Mononuclear cell (primary cell): ENCODE results near the gene CAMSAP1. TPM values are rescaled to one million over a fixed set of nuclear protein-coding genes. Genes with fewer than 3 reads are reported as not detected.
"Not testable (repeated sequence)": the region's sequence is repeated elsewhere in the genome, so short reads cannot be mapped to it uniquely, and the experiment has no call there.

Experiments used
- H3K27me3 ChIP-seq: 2 replicates; pipeline ENCODE4 v1.6.0; 2011; ENCODE audit warnings: low read length, control low read depth; ENCODE audit not compliant: insufficient read depth
- H3K4me1 ChIP-seq: 2 replicates; pipeline ENCODE4 v1.5.1; 2011; ENCODE audit warnings: mild to moderate bottlenecking, low read length, control low read depth; ENCODE audit not compliant: insufficient read depth
- H3K4me3 ChIP-seq: 2 replicates; pipeline ENCODE4 v1.5.1; 2011; ENCODE audit warnings: mild to moderate bottlenecking, low read length, moderate library complexity
- H3K9me3 ChIP-seq: 2 replicates; pipeline ENCODE4 v1.5.1; 2011; ENCODE audit warnings: low read depth, mild to moderate bottlenecking, control low read depth, low read length
- total RNA-seq: library from RNA; depleted of rRNA; stranded (reverse); fragments of >200 nt; gene quantifications from one replicate; pipeline ENCODE4 v1.2.3, GENCODE V29; 2012

Gene CAMSAP1, protein sequence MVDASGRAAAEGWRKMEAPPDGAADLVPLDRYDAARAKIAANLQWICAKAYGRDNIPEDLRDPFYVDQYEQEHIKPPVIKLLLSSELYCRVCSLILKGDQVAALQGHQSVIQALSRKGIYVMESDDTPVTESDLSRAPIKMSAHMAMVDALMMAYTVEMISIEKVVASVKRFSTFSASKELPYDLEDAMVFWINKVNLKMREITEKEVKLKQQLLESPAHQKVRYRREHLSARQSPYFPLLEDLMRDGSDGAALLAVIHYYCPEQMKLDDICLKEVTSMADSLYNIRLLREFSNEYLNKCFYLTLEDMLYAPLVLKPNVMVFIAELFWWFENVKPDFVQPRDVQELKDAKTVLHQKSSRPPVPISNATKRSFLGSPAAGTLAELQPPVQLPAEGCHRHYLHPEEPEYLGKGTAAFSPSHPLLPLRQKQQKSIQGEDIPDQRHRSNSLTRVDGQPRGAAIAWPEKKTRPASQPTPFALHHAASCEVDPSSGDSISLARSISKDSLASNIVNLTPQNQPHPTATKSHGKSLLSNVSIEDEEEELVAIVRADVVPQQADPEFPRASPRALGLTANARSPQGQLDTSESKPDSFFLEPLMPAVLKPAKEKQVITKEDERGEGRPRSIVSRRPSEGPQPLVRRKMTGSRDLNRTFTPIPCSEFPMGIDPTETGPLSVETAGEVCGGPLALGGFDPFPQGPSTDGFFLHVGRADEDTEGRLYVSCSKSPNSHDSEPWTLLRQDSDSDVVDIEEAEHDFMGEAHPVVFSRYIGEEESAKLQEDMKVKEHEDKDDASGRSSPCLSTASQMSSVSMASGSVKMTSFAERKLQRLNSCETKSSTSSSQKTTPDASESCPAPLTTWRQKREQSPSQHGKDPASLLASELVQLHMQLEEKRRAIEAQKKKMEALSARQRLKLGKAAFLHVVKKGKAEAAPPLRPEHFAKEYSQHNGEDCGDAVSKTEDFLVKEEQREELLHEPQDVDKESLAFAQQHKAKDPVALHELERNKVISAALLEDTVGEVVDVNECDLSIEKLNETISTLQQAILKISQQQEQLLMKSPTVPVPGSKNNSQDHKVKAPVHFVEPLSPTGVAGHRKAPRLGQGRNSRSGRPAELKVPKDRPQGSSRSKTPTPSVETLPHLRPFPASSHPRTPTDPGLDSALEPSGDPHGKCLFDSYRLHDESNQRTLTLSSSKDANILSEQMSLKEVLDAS (N-terminal part only)
- total RNA-seq = 17.2 TPM

- Histone ChIP-seq H3K4me1 (peaks cover 43% of the 10 kb centered on the region), H3K9me3 (no peaks in the 10 kb centered on the region), H3K4me3 (peak within 1 kb of the TSS; percentile 66)
Measured at GRCh38 chr9:135907431-135908092, at the start of gene CAMSAP1. TSS of gene CAMSAP1 (minus strand) at chr9:135907546. CDS start at chr9:135907159, 387 bp downstream.

DNA sequence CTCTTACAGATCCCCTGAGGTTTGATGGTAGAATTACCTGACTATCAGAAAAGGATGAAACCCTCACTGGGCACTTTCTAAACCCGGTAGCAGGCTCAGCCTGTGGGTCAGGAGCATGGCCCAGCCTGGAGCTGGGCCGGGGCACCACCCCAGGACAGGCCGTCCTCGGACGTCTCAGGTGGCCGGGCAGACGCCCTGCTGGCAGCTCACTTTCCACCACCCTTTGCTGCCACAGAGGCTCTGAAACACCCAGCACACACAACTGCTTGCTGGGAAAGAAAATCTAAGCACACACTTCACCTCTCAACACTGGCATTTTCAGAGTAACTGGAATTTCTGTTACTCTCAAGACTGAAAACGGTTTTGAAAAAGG is 49.4 kb upstream of the CAMSAP1 start:
- Histone ChIP-seq H3K27me3 (no peaks in the 10 kb centered on the region), H3K4me1 (peaks cover 31% of the 10 kb centered on the region), H3K9me3 (no peaks in the 10 kb centered on the region), H3K4me3 (no peak overlapping the region)

More at GRCh38 chr9:135907431-135908092, at the start of gene CAMSAP1:
- no peaks in the 10 kb centered on the region for H3K27me3 ChIP-seq

DNA sequence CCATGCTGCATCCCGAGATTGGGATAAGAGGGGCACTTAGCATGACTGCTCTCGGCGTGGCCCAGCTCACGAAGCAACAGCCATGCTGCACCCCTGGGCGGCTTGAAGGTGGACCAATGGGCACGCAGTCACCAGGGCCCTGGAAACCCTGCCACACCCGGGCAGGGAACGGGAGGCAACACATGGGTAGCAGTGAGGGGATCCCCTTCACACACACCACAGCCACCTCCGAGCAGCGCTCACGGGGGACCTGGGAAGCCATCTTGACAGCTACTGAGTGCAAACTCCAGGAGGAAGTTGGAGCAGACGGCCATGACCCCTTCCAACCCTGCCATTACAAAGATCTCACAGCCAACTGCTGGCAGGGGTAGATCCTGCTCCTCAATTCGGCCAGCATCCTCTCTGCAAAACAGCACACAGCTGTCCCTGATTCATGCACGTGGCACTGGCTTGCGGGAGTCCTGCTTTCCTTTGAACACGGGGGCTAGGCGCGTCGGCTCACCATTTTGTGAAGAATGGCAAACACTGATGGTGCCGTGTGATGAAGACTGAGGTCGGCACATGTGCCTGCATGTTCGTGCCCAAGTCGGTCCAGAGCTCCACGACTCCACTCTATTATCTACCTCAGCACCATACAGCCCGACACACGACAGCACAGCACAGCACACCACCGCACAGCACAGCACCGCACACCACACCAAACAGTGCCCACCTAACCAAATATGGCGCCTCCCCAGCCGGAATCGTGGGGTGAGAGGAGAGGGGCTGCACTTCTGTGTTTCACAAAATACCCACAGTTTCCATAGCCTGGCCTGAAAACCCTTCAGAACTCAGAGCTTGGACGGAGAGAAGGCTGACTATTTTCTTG is 48.8 kb upstream of the CAMSAP1 start:
- Histone ChIP-seq H3K4me3 (no peak overlapping the region), H3K9me3 (no peaks in the 10 kb centered on the region)

DNA sequence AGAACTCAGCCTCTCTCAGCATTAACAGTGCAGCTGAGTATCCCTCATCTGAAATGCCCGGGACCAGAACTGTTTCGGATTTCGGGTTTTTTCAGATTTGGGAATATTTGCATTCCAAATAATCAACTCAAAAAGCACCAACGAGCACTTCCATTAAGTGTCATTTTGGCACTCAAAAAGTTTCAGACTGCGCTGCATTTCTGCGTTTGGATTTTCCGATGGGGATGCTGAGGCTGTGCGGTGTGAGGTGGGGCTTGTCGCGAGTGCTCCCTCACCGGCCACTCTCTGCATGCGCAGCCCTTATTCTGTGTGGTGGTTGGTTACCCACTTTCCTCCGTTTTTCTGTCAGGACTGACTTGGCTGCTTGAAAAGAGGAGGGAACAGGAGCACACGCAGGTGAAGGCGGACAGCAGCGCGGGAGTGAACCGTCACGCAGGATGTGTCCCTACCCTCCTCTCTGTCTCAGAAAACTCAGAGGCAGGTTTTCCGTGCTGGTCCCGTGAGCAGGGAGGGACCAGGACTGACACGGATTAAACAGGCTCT is 45.4 kb upstream of the CAMSAP1 start:
- Histone ChIP-seq H3K27me3 (no peaks in the 10 kb centered on the region), H3K4me1 (no peaks in the 10 kb centered on the region), H3K4me3 (no peak overlapping the region), H3K9me3 (no peaks in the 10 kb centered on the region)

More for the DNA sequence above, 48.8 kb upstream of the CAMSAP1 start:
- H3K27me3 ChIP-seq = no peaks in the 10 kb centered on the region
- H3K4me1 ChIP-seq = peaks cover 26% of the 10 kb centered on the region

- no peaks in the 10 kb centered on the region for H3K27me3 ChIP-seq
- H3K4me1 ChIP-seq = no peaks in the 10 kb centered on the region
- no peak overlapping the region for H3K4me3 ChIP-seq
- no peaks in the 10 kb centered on the region for H3K9me3 ChIP-seq
Measured at GRCh38 chr9:135951889-135952663, 44.7 kb upstream of the CAMSAP1 start.

GRCh38 chr9:135951310-135951709 is 44.0 kb upstream of the CAMSAP1 start:
- H3K9me3 ChIP-seq = not testable (repeated sequence)

DNA sequence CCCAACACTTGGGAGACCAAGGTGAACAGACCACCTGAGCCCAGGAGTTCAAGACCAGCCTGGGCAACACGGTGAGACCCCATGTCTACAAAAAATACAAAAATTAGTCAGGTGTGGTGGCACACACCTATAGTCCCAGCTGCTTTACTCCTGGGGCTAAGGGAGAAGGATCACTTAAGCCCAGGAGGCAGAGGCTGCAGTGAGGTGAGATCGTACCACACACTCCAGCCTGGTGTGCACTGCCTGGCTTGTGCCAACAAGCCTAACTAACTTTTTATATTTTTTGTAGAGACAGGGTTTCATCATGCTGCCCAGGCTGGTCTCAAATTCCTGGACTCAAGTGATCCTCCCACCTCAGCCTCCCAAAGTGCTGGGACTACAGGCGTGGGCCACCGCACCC is 43.5 kb upstream of the CAMSAP1 start:
- H3K4me3 ChIP-seq, H3K27me3 ChIP-seq, H3K9me3 ChIP-seq, H3K4me1 ChIP-seq: not testable (repeated sequence)

More at GRCh38 chr9:135951310-135951709, 44.0 kb upstream of the CAMSAP1 start:
- not testable (repeated sequence) for H3K4me3 ChIP-seq, H3K4me1 ChIP-seq, H3K27me3 ChIP-seq

DNA sequence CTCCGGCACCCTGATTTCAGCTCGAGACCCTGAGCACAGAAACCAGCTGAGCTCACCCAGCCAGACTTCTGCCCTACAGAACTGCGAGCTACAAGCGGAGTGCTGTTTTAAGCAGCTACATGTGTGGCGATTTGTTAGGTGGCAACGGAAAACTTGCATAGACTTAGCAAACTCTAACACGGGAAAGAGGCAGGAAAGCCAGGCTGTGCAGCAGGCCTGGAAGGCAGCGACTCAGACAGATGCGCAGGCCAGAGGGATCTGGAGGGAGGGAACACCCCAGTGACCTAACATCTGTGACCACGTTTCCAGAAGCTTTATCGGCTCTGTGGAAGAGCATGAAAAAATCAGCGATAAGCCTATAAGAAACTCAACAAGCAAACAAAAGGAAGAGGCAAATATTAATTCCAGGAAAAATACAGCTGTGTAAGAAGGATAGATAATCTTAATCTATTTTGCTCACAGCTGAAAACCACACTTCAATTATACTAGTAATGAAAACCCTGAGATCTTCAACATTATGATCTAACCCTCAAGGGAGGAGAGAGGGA is 42.9 kb upstream of the CAMSAP1 start:
- Histone ChIP-seq H3K4me1 (no peaks in the 10 kb centered on the region), H3K9me3 (no peaks in the 10 kb centered on the region), H3K27me3 (no peaks in the 10 kb centered on the region)

GRCh38 chr9:135949501-135950134 is 42.3 kb upstream of the CAMSAP1 start:
- H3K9me3 ChIP-seq = no peaks in the 10 kb centered on the region
- no peaks in the 10 kb centered on the region for H3K27me3 ChIP-seq
- no peak overlapping the region for H3K4me3 ChIP-seq
- H3K4me1 ChIP-seq = no peaks in the 10 kb centered on the region

More for the DNA sequence above, 42.9 kb upstream of the CAMSAP1 start:
- no peak overlapping the region for H3K4me3 ChIP-seq

GRCh38 chr9:135948968-135949367 is 41.6 kb upstream of the CAMSAP1 start:
- Histone ChIP-seq H3K4me1 (no peaks in the 10 kb centered on the region), H3K9me3 (no peaks in the 10 kb centered on the region), H3K4me3 (no peak overlapping the region), H3K27me3 (no peaks in the 10 kb centered on the region)

DNA sequence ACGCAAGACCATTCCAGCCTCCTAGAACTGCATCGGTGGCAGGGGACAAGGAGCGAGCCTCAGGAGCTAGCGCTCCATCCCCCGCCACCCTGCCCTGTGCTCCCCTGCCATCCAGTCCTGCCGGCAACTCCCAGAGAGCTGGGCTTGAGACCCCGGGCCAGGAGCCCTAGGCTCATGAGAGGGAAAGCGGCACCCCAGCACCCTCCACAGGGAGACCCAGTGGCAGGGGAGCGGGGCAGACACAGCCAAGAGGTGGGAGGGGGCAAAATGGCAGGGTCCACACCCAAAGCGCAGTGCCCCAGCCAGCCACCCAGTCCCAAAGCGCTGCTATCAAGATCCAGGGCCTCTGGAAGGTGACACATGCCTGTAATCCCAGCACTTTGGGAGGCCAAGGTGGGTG is 41.1 kb upstream of the CAMSAP1 start:
- H3K27me3 ChIP-seq = no peaks in the 10 kb centered on the region
- H3K4me3 ChIP-seq = no peak overlapping the region
- no peaks in the 10 kb centered on the region for H3K9me3 ChIP-seq
- H3K4me1 ChIP-seq = no peaks in the 10 kb centered on the region

- Histone ChIP-seq H3K4me1 (no peaks in the 10 kb centered on the region), H3K27me3 (no peaks in the 10 kb centered on the region), H3K9me3 (no peaks in the 10 kb centered on the region), H3K4me3 (no peak overlapping the region)
Measured at GRCh38 chr9:135947582-135947981, 40.2 kb upstream of the CAMSAP1 start.
